HG02610 (cell line): ENCODE data around the gene DCDC2C.

Source experiments
- ATAC-seq: cut with Tn5 transposase; IDR thresholded peaks from one replicate; pipeline ENCODE4 v1.9.1; 2021; ENCODE audit warnings: mild to moderate bottlenecking, moderate library complexity; ENCODE audit not compliant: unreplicated experiment

The DCDC2C gene

GRCh38 chr2:3742743-3743508 is 39.6 kb downstream of the DCDC2C start:
- no peak for ATAC-seq

GRCh38 chr2:3743951-3744555 is 40.7 kb downstream of the DCDC2C start:
- no peak for ATAC-seq

GRCh38 chr2:3745920-3746319 is 42.5 kb downstream of the DCDC2C start:
- ATAC-seq = no peak

- ATAC-seq = no peak
These were observed 43.8 kb downstream of the DCDC2C start for GRCh38 chr2:3747032-3747654.

- ATAC-seq = no peak
These were observed 44.5 kb downstream of the DCDC2C start for GRCh38 chr2:3747826-3748225.

GRCh38 chr2:3749201-3749600 is 45.8 kb downstream of the DCDC2C start:
- no peak for ATAC-seq

- no peak for ATAC-seq
These were observed 47.9 kb downstream of the DCDC2C start for GRCh38 chr2:3751251-3751650.

- no peak for ATAC-seq
These were observed 48.4 kb downstream of the DCDC2C start for GRCh38 chr2:3751806-3752205.

- ATAC-seq = no peak
These were observed 49.0 kb downstream of the DCDC2C start for GRCh38 chr2:3752376-3752775.

- no peak for ATAC-seq
These were observed 50.2 kb downstream of the DCDC2C start for GRCh38 chr2:3753561-3753960.

GRCh38 chr2:3754280-3754679 is 50.9 kb downstream of the DCDC2C start:
- ATAC-seq = no peak

GRCh38 chr2:3754795-3755194 is 51.4 kb downstream of the DCDC2C start:
- ATAC-seq = no peak

GRCh38 chr2:3755277-3755676 is 51.9 kb downstream of the DCDC2C start:
- no peak for ATAC-seq

GRCh38 chr2:3756306-3756705 is 52.9 kb downstream of the DCDC2C start:
- no peak for ATAC-seq

GRCh38 chr2:3758906-3759305 is 55.5 kb downstream of the DCDC2C start:
- ATAC-seq = no peak

- no peak for ATAC-seq
These were observed 56.0 kb downstream of the DCDC2C start for GRCh38 chr2:3759331-3759730.

- ATAC-seq = no peak
These were observed 56.4 kb downstream of the DCDC2C start for GRCh38 chr2:3759761-3760160.

- no peak for ATAC-seq
These were observed 57.9 kb downstream of the DCDC2C start for GRCh38 chr2:3761272-3761671.

GRCh38 chr2:3762771-3763447 is 59.5 kb downstream of the DCDC2C start:
- ATAC-seq = no peak

- ATAC-seq = no peak
These were observed 63.4 kb downstream of the DCDC2C start for GRCh38 chr2:3766824-3767223.

GRCh38 chr2:3768960-3769765 is 65.8 kb downstream of the DCDC2C start:
- no peak for ATAC-seq
